GM10266 (cell line): ENCODE measurements around the gene ARL8A.
"Not testable (repeated sequence)": the region's sequence is repeated elsewhere in the genome, so short reads cannot be mapped to it uniquely, and the experiment has no call there.

Experiments used
- DNase-seq: peaks from one replicate; pipeline ENCODE4 v3.0.0; 2012; ENCODE audit errors: extremely low spot score
- TF ChIP-seq, protein P1 (sequence below): IDR thresholded peaks from 2 replicates; pipeline ENCODE4 v1.5.1; 2012; ENCODE audit warnings: mild to moderate bottlenecking, low read depth; ENCODE audit not compliant: control insufficient read depth, insufficient read depth; ENCODE audit errors: missing control alignments

Gene ARL8A

GRCh38 chr1:202113690-202114300 is 30.7 kb downstream of the ARL8A start:
- peak; percentile 53 for DNase-seq
- TF ChIP-seq, protein P1, sequence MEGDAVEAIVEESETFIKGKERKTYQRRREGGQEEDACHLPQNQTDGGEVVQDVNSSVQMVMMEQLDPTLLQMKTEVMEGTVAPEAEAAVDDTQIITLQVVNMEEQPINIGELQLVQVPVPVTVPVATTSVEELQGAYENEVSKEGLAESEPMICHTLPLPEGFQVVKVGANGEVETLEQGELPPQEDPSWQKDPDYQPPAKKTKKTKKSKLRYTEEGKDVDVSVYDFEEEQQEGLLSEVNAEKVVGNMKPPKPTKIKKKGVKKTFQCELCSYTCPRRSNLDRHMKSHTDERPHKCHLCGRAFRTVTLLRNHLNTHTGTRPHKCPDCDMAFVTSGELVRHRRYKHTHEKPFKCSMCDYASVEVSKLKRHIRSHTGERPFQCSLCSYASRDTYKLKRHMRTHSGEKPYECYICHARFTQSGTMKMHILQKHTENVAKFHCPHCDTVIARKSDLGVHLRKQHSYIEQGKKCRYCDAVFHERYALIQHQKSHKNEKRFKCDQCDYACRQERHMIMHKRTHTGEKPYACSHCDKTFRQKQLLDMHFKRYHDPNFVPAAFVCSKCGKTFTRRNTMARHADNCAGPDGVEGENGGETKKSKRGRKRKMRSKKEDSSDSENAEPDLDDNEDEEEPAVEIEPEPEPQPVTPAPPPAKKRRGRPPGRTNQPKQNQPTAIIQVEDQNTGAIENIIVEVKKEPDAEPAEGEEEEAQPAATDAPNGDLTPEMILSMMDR = no peak

GRCh38 chr1:202112859-202113689 is 31.5 kb downstream of the ARL8A start:
- TF ChIP-seq, protein P1 = no peak
- no peak for DNase-seq

- DNase-seq = not testable (repeated sequence)
These were observed 32.9 kb downstream of the ARL8A start for GRCh38 chr1:202111589-202111988.

GRCh38 chr1:202110977-202111376 is 33.6 kb downstream of the ARL8A start:
- DNase-seq = no peak
- TF ChIP-seq, protein P1 = no peak

GRCh38 chr1:202107801-202108731 is 36.5 kb downstream of the ARL8A start:
- TF ChIP-seq, protein P1 = no peak
- no peak for DNase-seq

GRCh38 chr1:202107321-202107761 is 37.2 kb downstream of the ARL8A start:
- TF ChIP-seq, protein P1 = no peak
- no peak for DNase-seq
